ENCODE results near the gene DNAJB8. TPM values are rescaled to one million over a fixed set of nuclear protein-coding genes. Genes with fewer than 3 reads are reported as not detected.

The DNAJB8 gene
- total and polyA plus RNA-seq, 4 donors: not detected

DNA sequence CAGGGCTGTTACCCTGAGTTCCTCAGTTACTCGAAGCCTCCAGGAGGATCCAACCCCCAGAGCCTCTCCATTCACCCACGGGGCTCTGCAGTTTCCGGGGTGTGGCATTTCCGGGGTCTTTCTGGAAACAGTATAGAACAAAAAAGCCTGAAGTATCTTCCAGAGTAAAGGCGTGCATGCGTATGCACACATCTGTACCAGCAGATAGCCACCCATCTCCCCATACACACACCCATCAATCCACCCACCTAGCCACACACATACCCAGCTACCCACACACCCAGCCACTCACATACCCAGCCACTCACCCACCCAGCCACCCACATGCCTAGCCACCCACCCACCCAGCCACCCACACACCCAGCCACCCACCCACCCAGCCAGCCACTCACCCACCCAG lies 2.9 kb upstream of the DNAJB8 start:
- no peak for DNase-seq (ENCODE audit: low spot score)
- Histone ChIP-seq H3K9me3 (ENCODE audit: control insufficient read depth in 4 of 4, low read length in 3 of 4) (peaks cover 0 to 3% (median 0%) of the 10 kb centered on the region in 4 donors), H3K9ac (ENCODE audit: low read depth in 1 of 2, low read length in 2 of 2) (no peak overlapping the region), H3K27ac (ENCODE audit: low read depth in 1 of 2, low read length in 2 of 2) (no peak overlapping the region), H3K36me3 (ENCODE audit: control insufficient read depth in 4 of 4, insufficient read depth in 3 of 4, low read depth in 1 of 4, low read length in 3 of 4) (no peaks in the 10 kb centered on the region), H3K4me3 (ENCODE audit: low read depth in 1 of 3, low read length in 3 of 3) (no peak overlapping the region), H3K27me3 (ENCODE audit: control insufficient read depth in 4 of 4, insufficient read depth in 4 of 4, low read length in 3 of 4) (peaks cover 0 to 3% (median 0%) of the 10 kb centered on the region in 4 donors), H3K4me1 (ENCODE audit: control insufficient read depth in 4 of 4, insufficient read depth in 4 of 4, low read length in 3 of 4) (no peaks in the 10 kb centered on the region)
- 79% methylated on average over 6 of the region's 6 CpGs for WGBS
- TF ChIP-seq RXRA (IDR thresholded peaks at IDR 0.05) (no peak), HNF4G (IDR thresholded peaks at IDR 0.05) (no peak), FOXA1 (IDR thresholded peaks at IDR 0.05) (no peak), SP1 (IDR thresholded peaks at IDR 0.05) (no peak), TAF1 (conservative IDR thresholded peaks at IDR 0.05) (no peak), RAD21 (IDR thresholded peaks at IDR 0.05) (no peak), YY1 (IDR thresholded peaks at IDR 0.05) (no peak)
- TF ChIP-seq, protein P1, sequence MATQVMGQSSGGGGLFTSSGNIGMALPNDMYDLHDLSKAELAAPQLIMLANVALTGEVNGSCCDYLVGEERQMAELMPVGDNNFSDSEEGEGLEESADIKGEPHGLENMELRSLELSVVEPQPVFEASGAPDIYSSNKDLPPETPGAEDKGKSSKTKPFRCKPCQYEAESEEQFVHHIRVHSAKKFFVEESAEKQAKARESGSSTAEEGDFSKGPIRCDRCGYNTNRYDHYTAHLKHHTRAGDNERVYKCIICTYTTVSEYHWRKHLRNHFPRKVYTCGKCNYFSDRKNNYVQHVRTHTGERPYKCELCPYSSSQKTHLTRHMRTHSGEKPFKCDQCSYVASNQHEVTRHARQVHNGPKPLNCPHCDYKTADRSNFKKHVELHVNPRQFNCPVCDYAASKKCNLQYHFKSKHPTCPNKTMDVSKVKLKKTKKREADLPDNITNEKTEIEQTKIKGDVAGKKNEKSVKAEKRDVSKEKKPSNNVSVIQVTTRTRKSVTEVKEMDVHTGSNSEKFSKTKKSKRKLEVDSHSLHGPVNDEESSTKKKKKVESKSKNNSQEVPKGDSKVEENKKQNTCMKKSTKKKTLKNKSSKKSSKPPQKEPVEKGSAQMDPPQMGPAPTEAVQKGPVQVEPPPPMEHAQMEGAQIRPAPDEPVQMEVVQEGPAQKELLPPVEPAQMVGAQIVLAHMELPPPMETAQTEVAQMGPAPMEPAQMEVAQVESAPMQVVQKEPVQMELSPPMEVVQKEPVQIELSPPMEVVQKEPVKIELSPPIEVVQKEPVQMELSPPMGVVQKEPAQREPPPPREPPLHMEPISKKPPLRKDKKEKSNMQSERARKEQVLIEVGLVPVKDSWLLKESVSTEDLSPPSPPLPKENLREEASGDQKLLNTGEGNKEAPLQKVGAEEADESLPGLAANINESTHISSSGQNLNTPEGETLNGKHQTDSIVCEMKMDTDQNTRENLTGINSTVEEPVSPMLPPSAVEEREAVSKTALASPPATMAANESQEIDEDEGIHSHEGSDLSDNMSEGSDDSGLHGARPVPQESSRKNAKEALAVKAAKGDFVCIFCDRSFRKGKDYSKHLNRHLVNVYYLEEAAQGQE (IDR thresholded peaks at IDR 0.05): no peak
- TF ChIP-seq, protein P2, sequence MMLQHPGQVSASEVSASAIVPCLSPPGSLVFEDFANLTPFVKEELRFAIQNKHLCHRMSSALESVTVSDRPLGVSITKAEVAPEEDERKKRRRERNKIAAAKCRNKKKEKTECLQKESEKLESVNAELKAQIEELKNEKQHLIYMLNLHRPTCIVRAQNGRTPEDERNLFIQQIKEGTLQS (IDR thresholded peaks at IDR 0.05): no peak

DNA sequence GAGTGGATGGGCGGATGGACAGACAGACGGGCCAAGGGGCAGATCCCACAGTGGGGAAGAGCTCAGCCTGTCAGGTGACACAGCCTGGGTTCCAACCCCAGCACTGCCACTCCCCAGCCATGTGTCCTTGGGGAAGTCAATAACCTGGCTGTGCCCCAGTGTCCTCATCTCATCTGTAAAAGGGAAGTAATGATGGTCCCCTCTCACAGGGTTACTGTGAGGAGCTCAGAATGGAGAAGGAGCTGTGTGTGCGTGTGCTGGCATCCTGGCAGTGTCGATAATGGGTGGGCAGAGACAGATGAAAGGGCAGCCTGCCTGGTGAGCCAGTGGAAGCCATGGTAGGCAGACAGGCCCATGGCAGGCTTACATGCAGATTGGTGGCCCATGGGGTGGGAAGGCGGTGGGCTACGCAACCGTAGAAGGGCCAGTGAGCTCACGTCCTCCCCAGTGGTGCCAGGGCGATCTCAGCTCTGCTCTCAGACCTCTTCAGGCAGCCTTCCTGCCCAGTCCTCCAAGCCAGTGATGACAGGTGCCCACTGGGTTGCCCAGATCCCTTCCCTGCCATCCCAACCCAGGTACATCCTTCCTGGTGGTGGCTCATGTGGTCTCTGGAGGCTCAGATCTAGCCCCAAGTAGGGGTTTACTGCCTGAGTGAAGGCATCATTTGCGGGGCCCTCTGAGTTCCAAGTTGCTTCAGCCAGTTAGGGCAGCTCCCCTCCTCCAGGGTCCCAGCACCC lies 2.3 kb upstream of the DNAJB8 start:
- TF ChIP-seq FOXA1 (IDR thresholded peaks at IDR 0.05) (no peak), RXRA (IDR thresholded peaks at IDR 0.05) (no peak), SP1 (IDR thresholded peaks at IDR 0.05) (no peak), JUND (IDR thresholded peaks at IDR 0.05) (no peak), HNF4A (conservative IDR thresholded peaks at IDR 0.05) (no peak), GABPA (IDR thresholded peaks at IDR 0.05 in 1 of 2, conservative IDR thresholded peaks at IDR 0.05 in 1 of 2) (no peak), EGR1 (IDR thresholded peaks at IDR 0.05; ENCODE audit: low read depth in 2 of 2) (no peak), NR2F2 (IDR thresholded peaks at IDR 0.05) (no peak), HNF4G (IDR thresholded peaks at IDR 0.05) (no peak), FOXA2 (IDR thresholded peaks at IDR 0.05) (no peak)
- TF ChIP-seq, protein P3, sequence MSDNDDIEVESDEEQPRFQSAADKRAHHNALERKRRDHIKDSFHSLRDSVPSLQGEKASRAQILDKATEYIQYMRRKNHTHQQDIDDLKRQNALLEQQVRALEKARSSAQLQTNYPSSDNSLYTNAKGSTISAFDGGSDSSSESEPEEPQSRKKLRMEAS (IDR thresholded peaks at IDR 0.05): no peak
- TF ChIP-seq, protein P4, sequence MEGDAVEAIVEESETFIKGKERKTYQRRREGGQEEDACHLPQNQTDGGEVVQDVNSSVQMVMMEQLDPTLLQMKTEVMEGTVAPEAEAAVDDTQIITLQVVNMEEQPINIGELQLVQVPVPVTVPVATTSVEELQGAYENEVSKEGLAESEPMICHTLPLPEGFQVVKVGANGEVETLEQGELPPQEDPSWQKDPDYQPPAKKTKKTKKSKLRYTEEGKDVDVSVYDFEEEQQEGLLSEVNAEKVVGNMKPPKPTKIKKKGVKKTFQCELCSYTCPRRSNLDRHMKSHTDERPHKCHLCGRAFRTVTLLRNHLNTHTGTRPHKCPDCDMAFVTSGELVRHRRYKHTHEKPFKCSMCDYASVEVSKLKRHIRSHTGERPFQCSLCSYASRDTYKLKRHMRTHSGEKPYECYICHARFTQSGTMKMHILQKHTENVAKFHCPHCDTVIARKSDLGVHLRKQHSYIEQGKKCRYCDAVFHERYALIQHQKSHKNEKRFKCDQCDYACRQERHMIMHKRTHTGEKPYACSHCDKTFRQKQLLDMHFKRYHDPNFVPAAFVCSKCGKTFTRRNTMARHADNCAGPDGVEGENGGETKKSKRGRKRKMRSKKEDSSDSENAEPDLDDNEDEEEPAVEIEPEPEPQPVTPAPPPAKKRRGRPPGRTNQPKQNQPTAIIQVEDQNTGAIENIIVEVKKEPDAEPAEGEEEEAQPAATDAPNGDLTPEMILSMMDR (IDR thresholded peaks at IDR 0.05; ENCODE audit: low read depth, low read length, missing input control): no peak
- TF ChIP-seq, protein P2 (IDR thresholded peaks at IDR 0.05): no peak
- TF ChIP-seq, protein P5, sequence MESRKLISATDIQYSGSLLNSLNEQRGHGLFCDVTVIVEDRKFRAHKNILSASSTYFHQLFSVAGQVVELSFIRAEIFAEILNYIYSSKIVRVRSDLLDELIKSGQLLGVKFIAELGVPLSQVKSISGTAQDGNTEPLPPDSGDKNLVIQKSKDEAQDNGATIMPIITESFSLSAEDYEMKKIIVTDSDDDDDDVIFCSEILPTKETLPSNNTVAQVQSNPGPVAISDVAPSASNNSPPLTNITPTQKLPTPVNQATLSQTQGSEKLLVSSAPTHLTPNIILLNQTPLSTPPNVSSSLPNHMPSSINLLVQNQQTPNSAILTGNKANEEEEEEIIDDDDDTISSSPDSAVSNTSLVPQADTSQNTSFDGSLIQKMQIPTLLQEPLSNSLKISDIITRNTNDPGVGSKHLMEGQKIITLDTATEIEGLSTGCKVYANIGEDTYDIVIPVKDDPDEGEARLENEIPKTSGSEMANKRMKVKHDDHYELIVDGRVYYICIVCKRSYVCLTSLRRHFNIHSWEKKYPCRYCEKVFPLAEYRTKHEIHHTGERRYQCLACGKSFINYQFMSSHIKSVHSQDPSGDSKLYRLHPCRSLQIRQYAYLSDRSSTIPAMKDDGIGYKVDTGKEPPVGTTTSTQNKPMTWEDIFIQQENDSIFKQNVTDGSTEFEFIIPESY (IDR thresholded peaks at IDR 0.05): no peak
- no peak overlapping the region for H3K27ac ChIP-seq (ENCODE audit: low read depth in 1 of 2, low read length in 2 of 2)
- DNase-seq (ENCODE audit: low spot score): no peak
- peaks cover 0 to 3% (median 0%) of the 10 kb centered on the region in 4 donors for H3K27me3 ChIP-seq (ENCODE audit: control insufficient read depth in 4 of 4, insufficient read depth in 4 of 4, low read length in 3 of 4)
- peaks cover 0 to 3% (median 0%) of the 10 kb centered on the region in 4 donors for H3K9me3 ChIP-seq (ENCODE audit: control insufficient read depth in 4 of 4, low read length in 3 of 4)
- no peaks in the 10 kb centered on the region for H3K4me1 ChIP-seq (ENCODE audit: control insufficient read depth in 4 of 4, insufficient read depth in 4 of 4, low read length in 3 of 4)
- WGBS: 89% methylated on average over 10 of the region's 10 CpGs
- no peak overlapping the region for H3K9ac ChIP-seq (ENCODE audit: low read depth in 1 of 2, low read length in 2 of 2)
- H3K36me3 ChIP-seq (ENCODE audit: control insufficient read depth in 4 of 4, insufficient read depth in 3 of 4, low read depth in 1 of 4, low read length in 3 of 4): no peaks in the 10 kb centered on the region
- no peak overlapping the region for H3K4me3 ChIP-seq (ENCODE audit: low read depth in 1 of 3, low read length in 3 of 3)
